Activated CD8-positive, alpha-beta T cell treated with anti-CD3 and anti-CD28 coated beads, Interleukin-2, amount 10 ng/mL, durations not matched to agents 7 days and 5 days (primary cell): ENCODE data around the gene PROK1. TPM values are rescaled to one million over a fixed set of nuclear protein-coding genes. Genes with fewer than 3 reads are reported as not detected.

Experiments used
- ATAC-seq: fragments of 150-1000 bp; cut with Tn5 transposase; one replicate; pipeline ENCODE4 v1.10.0; 2021; ENCODE audit warnings: moderate library complexity
- CTCF ChIA-PET: fragments of 350-600 bp; sonication (Branson Sonifier 250); formaldehyde crosslinking; loops from one replicate; lab custom pipeline; 2021; ENCODE audit warnings: antibody characterized with exemption; lab: Charles Lee
- POLR2A ChIA-PET: fragments of 350-600 bp; sonication (Branson Sonifier 250); formaldehyde crosslinking; loops from one replicate; lab custom pipeline; 2021; ENCODE audit warnings: antibody characterized with exemption; lab: Charles Lee
- DNase-seq: peaks from one replicate; pipeline ENCODE4 v3.0.0-alpha.2; 2020
- H3K27ac Mint-ChIP-seq: one replicate; pipeline ENCODE4 v1.8.0; 2021; ENCODE audit warnings: mild to moderate bottlenecking, mixed read lengths
- H3K27me3 Mint-ChIP-seq: one replicate; pipeline ENCODE4 v1.8.0; 2021; ENCODE audit warnings: low read depth, mixed read lengths
- H3K36me3 Mint-ChIP-seq: one replicate; pipeline ENCODE4 v1.8.0; 2021; ENCODE audit warnings: low read depth, mixed read lengths
- H3K4me1 Mint-ChIP-seq: one replicate; pipeline ENCODE4 v1.8.0; 2021; ENCODE audit warnings: low read depth, mixed read lengths
- H3K4me3 Mint-ChIP-seq: one replicate; pipeline ENCODE4 v1.8.0; 2021; ENCODE audit warnings: mild to moderate bottlenecking, mixed read lengths
- H3K9me3 Mint-ChIP-seq: one replicate; pipeline ENCODE4 v1.8.0; 2022; ENCODE audit warnings: mixed read lengths; ENCODE audit not compliant: insufficient read depth
- total RNA-seq, 2 experiments: library from RNA; stranded (reverse); gene quantifications; one replicate each; pipeline ENCODE4 v1.2.3, GENCODE V29; 2021

PROK1 gene
- total RNA-seq, 2 experiments from 2014 or later: not detected

GRCh38 chr1:110452330-110452729 is 1.4 kb downstream of the PROK1 start:
- Mint-ChIP-seq H3K27me3 (peaks cover 21% of the 10 kb centered on the region), H3K4me1 (no peaks in the 10 kb centered on the region), H3K36me3 (no peaks in the 10 kb centered on the region), H3K27ac (no peak overlapping the region), H3K9me3 (no peaks in the 10 kb centered on the region), H3K4me3 (no peak overlapping the region)
- POLR2A ChIA-PET: no interaction called here
- no peak for DNase-seq
- CTCF ChIA-PET: interaction anchor here (1.2 to 1.8 kb wide), 4 partner anchors 8 to 245 kb away, joined by 4 to 11 read pairs (median 6); no protein-coding TSS in a partner anchor
- no peak for ATAC-seq

DNA sequence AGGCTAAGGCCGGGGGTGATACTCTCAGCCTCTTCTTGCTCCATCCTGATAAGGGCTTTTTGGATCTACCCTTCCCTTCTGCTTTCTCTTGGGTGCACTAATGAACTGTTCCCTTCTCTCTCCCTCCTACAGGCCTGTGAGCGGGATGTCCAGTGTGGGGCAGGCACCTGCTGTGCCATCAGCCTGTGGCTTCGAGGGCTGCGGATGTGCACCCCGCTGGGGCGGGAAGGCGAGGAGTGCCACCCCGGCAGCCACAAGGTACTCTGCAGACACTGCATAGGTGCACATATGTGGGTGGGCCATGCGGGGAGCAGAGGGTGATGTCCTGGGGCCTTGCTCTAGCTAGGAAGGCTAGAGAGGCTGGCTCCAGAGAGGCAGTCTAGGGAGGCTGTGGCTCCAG is 2.9 kb downstream of the PROK1 start:
- Mint-ChIP-seq H3K4me1 (no peaks in the 10 kb centered on the region), H3K4me3 (no peak overlapping the region), H3K27me3 (peaks cover 15% of the 10 kb centered on the region), H3K9me3 (no peaks in the 10 kb centered on the region), H3K27ac (no peak overlapping the region), H3K36me3 (no peaks in the 10 kb centered on the region)
- POLR2A ChIA-PET: no interaction called here
- ATAC-seq: no peak
- CTCF ChIA-PET: interaction anchor here (1.0 to 1.4 kb wide), 3 partner anchors 41 to 251 kb away, joined by 3 to 5 read pairs (median 3); no protein-coding TSS in a partner anchor
- DNase-seq: no peak

DNA sequence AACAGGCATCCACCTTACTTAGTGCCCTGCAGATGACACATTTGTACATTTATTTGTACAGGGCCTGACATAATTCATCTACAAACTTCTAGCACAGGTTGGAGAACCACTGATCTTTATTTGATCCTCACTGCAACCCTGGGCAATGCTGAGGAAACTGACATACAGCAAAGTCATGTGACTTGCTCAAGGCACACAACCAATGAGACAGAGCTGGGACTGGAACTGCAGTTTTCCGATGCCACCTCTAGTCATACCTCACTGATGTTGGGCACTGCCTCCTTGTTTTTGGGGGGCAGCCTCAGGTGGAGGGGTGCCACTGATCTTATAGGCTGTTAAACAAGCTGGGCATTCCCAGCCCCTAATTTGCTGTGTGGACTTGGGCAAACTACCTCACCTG is 3.4 kb downstream of the PROK1 start:
- no peak overlapping the region for H3K4me3 Mint-ChIP-seq
- H3K27me3 Mint-ChIP-seq: peaks cover 13% of the 10 kb centered on the region
- ATAC-seq (no peak), DNase-seq (no peak)
- no peaks in the 10 kb centered on the region for H3K4me1 Mint-ChIP-seq
- H3K36me3 Mint-ChIP-seq: no peaks in the 10 kb centered on the region
- H3K27ac Mint-ChIP-seq: no peak overlapping the region
- CTCF ChIA-PET: interaction anchor here (1.0 to 2.0 kb wide), 6 partner anchors 42 to 257 kb away, joined by 3 to 7 read pairs (median 4); no protein-coding TSS in a partner anchor
- POLR2A ChIA-PET: no interaction called here
- H3K9me3 Mint-ChIP-seq: no peaks in the 10 kb centered on the region

- Mint-ChIP-seq H3K36me3 (no peaks in the 10 kb centered on the region), H3K4me3 (no peak overlapping the region), H3K9me3 (no peaks in the 10 kb centered on the region), H3K27me3 (peaks cover 9% of the 10 kb centered on the region), H3K27ac (no peak overlapping the region), H3K4me1 (no peaks in the 10 kb centered on the region)
- ChIA-PET CTCF (interaction anchor here (1.0 to 2.0 kb wide), 6 partner anchors 41 to 258 kb away, joined by 3 to 7 read pairs (median 4); no protein-coding TSS in a partner anchor), POLR2A (no interaction called here)
- ATAC-seq (no peak), DNase-seq (no peak)
Observed at GRCh38 chr1:110455151-110455550, 4.2 kb downstream of the PROK1 start.

- Mint-ChIP-seq H3K4me1 (no peaks in the 10 kb centered on the region), H3K27ac (no peak overlapping the region), H3K36me3 (no peaks in the 10 kb centered on the region), H3K9me3 (no peaks in the 10 kb centered on the region), H3K4me3 (no peak overlapping the region), H3K27me3 (no peaks in the 10 kb centered on the region)
- ATAC-seq (no peak), DNase-seq (no peak)
- ChIA-PET CTCF (interaction anchor here (0.7 to 4.4 kb wide), 3 partner anchors 44 to 256 kb away, joined by 3 to 92 read pairs (median 4); no protein-coding TSS in a partner anchor), POLR2A (no interaction called here)
Observed at GRCh38 chr1:110457206-110457605, 6.3 kb downstream of the PROK1 start.

DNA sequence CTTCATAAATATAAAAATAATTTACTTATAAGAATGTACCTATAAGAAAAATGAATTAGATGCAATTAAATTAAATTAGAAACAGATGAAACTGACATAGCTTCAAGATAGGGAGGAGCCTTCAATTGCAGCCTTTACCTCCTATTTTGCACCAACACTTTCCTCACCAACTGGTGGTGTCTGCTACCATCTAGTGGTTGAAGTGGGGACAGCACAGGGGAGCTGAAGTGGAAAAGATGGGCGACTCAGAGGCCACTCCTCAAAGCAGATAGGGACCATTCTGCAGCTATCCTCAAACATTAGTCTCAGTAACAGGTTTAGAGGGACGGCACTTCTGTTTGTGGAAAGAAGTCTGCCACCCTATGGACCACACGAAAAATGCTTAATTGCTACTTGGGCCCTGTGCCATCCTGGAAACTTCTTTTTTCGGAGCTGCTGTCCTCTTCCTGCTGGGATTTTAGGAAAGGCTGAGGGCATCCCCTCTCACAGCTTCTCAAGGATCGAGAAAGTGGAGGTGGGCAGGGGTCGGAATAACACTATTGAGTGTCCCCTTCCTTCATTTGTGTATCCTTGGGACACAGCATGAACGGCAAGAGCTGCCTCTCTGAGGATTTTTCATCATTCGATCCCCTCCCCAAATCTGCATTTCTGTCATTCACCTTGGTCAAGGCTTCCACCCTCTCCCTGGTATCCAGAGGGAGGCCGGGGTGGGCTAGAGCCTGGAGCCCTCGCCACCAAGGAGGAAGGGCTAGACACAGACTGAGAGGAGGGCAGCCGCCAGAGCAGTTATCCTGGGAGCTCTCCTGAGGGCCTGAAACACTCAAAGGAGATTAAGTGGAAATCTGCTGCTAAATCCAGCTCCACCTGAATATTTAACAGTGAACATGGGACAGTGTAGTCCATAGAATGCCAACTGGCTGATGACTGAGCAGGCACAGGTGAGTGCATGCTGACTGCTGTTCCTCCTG is 9.6 kb downstream of the PROK1 start:
- no peaks in the 10 kb centered on the region for H3K9me3 Mint-ChIP-seq
- CTCF ChIA-PET: interaction anchor here (0.5 to 4.4 kb wide), 64 partner anchors 9 to 626 kb away, joined by 3 to 92 read pairs (median 4); partner anchors contain the start of genes KCNC4, LAMTOR5 and RBM15
- POLR2A ChIA-PET: interaction anchor here (0.6 to 0.9 kb wide), 2 partner anchors 122 to 846 kb away, joined by 3 read pairs; no protein-coding TSS in a partner anchor
- DNase-seq (peak; percentile 88), ATAC-seq (peak; percentile 88)
- no peaks in the 10 kb centered on the region for H3K27me3 Mint-ChIP-seq
- H3K4me3 Mint-ChIP-seq: no peak overlapping the region
- H3K4me1 Mint-ChIP-seq: no peaks in the 10 kb centered on the region
- no peaks in the 10 kb centered on the region for H3K36me3 Mint-ChIP-seq
- H3K27ac Mint-ChIP-seq: no peak overlapping the region

DNA sequence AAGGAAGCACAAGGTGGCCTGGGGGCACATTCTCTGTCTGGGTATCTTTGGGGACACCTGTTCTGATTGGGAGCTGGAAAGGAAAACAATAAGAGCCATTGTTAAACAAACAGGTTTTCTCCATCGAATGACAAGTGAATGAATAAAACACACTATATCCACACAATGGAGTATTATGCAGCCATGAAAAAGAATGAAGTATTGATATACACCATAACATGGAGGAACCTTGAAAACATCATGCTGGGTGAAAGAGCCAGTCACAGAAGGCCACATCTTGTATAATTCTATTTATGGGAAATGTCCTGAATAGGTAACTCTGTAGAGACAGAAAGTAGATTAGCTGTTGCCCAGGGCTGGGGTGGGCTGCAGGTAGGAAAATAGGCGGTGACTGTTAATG is 11.1 kb downstream of the PROK1 start:
- POLR2A ChIA-PET: no interaction called here
- no peaks in the 10 kb centered on the region for H3K36me3 Mint-ChIP-seq
- no peaks in the 10 kb centered on the region for H3K27me3 Mint-ChIP-seq
- no peaks in the 10 kb centered on the region for H3K4me1 Mint-ChIP-seq
- no peak overlapping the region for H3K4me3 Mint-ChIP-seq
- no peaks in the 10 kb centered on the region for H3K9me3 Mint-ChIP-seq
- CTCF ChIA-PET: interaction anchor here (0.7 to 4.4 kb wide), 3 partner anchors 254 to 266 kb away, joined by 3 to 86 read pairs (median 8); partner anchors contain the start of gene KCNC4
- no peak for DNase-seq
- no peak overlapping the region for H3K27ac Mint-ChIP-seq
- no peak for ATAC-seq

DNA sequence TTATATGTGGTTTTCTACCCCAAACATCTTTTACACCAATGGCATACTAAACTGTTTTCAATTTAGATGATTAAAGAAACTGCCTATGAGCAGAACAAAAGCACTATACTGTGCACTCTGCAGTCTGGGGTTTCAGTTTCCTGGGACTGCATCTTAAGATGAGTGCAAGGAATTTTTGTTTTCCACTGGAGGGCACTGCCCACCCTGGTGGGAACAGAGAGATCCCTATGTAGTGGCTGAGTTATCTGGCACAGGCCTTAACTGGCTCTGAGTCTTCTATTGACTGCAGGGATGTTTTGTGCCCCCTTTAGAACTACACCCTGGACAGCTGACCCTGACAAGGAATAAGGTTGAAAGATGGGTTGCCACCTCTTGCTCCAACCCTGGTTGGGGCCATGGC is 12.0 kb downstream of the PROK1 start:
- no peaks in the 10 kb centered on the region for H3K36me3 Mint-ChIP-seq
- H3K4me1 Mint-ChIP-seq: no peaks in the 10 kb centered on the region
- H3K4me3 Mint-ChIP-seq: no peak overlapping the region
- H3K9me3 Mint-ChIP-seq: no peaks in the 10 kb centered on the region
- DNase-seq (no peak), ATAC-seq (no peak)
- POLR2A ChIA-PET: no interaction called here
- H3K27me3 Mint-ChIP-seq: no peaks in the 10 kb centered on the region
- CTCF ChIA-PET: interaction anchor here (2.1 to 4.4 kb wide), 4 partner anchors 33 to 266 kb away, joined by 8 to 86 read pairs (median 16); partner anchors contain the start of gene KCNC4
- no peak overlapping the region for H3K27ac Mint-ChIP-seq

DNA sequence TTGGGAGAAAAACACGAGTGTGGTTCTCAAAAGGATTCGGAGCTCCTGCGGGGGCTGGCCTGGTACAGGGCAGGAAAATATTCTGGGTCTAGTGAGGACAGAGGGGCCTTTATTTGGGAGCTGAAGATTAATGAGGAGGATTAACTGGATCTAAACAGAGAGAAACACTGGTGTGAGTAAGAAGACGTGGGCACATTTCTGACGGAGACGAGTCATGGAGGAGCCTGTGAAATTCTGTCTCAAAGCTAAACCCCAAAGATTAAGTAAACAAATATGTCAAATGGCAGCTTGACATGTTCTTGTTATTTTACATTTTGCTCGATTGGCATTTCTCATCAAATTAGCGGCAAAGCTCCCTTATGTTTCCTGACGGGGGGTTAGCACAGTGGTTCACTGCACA is 12.8 kb downstream of the PROK1 start:
- no peak for ATAC-seq
- no peak overlapping the region for H3K4me3 Mint-ChIP-seq
- no peak overlapping the region for H3K27ac Mint-ChIP-seq
- no peak for DNase-seq
- POLR2A ChIA-PET: no interaction called here
- H3K27me3 Mint-ChIP-seq: no peaks in the 10 kb centered on the region
- H3K36me3 Mint-ChIP-seq: no peaks in the 10 kb centered on the region
- CTCF ChIA-PET: interaction anchor here (0.7 to 4.2 kb wide), 6 partner anchors 32 to 267 kb away, joined by 3 to 17 read pairs (median 4); no protein-coding TSS in a partner anchor
- no peaks in the 10 kb centered on the region for H3K4me1 Mint-ChIP-seq
- no peaks in the 10 kb centered on the region for H3K9me3 Mint-ChIP-seq

DNA sequence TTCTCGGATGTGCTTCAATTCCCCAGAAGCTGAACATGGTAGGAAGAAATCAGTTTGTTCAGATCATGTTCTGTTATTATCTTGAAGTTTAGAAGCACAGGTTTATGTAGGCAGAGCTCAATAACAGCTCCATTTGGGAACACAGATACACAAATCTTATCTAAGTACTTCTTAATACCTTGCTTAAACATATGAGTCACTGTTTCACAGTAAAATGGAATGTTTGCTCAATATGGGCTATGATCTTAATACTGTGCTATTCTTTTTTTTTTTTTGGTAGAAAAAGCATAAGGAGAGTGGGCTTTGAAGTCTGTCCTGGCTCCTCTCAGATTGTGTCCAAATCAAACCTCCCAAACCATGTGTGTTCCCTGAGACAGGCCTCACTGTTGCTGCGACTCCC is 13.4 kb downstream of the PROK1 start:
- ATAC-seq (no peak), DNase-seq (no peak)
- ChIA-PET CTCF (interaction anchor here (0.7 to 4.2 kb wide), 7 partner anchors 31 to 268 kb away, joined by 3 to 17 read pairs (median 4); no protein-coding TSS in a partner anchor), POLR2A (no interaction called here)
- H3K4me3 Mint-ChIP-seq: no peak overlapping the region
- H3K27ac Mint-ChIP-seq: no peak overlapping the region
- H3K4me1 Mint-ChIP-seq: no peaks in the 10 kb centered on the region
- H3K9me3 Mint-ChIP-seq: no peaks in the 10 kb centered on the region
- peaks cover 1% of the 10 kb centered on the region for H3K27me3 Mint-ChIP-seq
- H3K36me3 Mint-ChIP-seq: no peaks in the 10 kb centered on the region

DNA sequence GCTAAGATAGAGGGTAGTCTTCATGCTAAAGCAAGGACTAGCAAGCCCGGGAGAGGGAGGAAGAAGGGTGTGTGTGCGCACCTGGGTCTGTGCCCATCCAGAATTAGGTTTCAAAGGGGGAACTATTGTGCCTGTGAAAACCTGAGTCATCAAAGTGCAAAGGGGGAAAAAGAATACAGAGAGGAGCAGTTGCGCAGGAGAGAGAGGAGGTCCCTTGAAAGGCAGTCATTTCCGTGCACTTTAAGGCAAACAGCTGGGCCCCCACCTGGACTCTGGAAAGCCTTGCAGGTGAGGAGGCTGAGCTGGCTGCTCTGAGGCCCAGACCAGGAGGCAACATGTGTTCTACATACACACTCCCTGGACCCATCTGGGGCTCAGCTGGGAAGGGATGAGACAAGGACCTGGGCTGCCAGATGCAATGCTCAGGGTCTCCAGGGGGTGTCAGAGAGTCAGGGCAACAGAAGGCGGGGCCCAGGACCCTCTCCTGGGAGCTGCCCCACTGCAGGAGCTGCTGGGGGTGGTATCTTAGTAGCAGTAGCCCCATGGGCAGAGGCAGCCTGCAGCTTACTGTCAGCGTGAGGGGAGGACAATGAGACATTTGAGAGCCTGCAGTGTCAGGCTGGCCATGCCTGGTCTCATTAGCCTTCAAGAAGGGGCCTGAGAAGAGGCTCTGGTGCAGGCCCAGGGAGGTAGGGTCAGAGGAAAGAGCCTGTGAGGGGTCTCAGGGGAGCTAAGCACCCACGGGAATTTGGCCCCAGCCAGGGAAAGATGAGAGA is 14.3 kb downstream of the PROK1 start:
- Mint-ChIP-seq H3K27me3 (peaks cover 5% of the 10 kb centered on the region), H3K36me3 (no peaks in the 10 kb centered on the region), H3K9me3 (no peaks in the 10 kb centered on the region), H3K4me1 (no peaks in the 10 kb centered on the region), H3K4me3 (no peak overlapping the region), H3K27ac (no peak overlapping the region)
- no peak for ATAC-seq
- POLR2A ChIA-PET: no interaction called here
- no peak for DNase-seq
- CTCF ChIA-PET: interaction anchor here (0.9 to 4.2 kb wide), 3 partner anchors 31 to 262 kb away, joined by 4 to 17 read pairs (median 16); no protein-coding TSS in a partner anchor
